Astrocyte (in vitro differentiated cells and primary cell): Measurements from ENCODE around the gene IPCEF1. TPM values are rescaled to one million over a fixed set of nuclear protein-coding genes. Genes with fewer than 3 reads are reported as not detected.

ENCODE experiments used
- DNase-seq: peaks from one replicate; pipeline ENCODE4 v3.0.0-alpha.2; 2010; ENCODE audit warnings: low read depth
- FAIRE-seq: peaks from 2 replicates; lab custom pipeline; 2011; peaks lifted over from hg19 to GRCh38; lab: Jason Lieb, UNC
- H2AFZ ChIP-seq: 2 replicates; pipeline ENCODE4 v1.6.0; 2012; ENCODE audit warnings: low read depth, low read length, inconsistent platforms
- H3K27ac ChIP-seq: 2 replicates; pipeline ENCODE4 v1.5.1; 2011; ENCODE audit warnings: low read depth, low read length, inconsistent platforms
- H3K27me3 ChIP-seq: 2 replicates; pipeline ENCODE4 v1.6.0; 2011; ENCODE audit warnings: low read length, inconsistent platforms; ENCODE audit not compliant: insufficient read depth
- H3K36me3 ChIP-seq: 2 replicates; pipeline ENCODE4 v1.5.1; 2011; ENCODE audit warnings: low read length, inconsistent platforms; ENCODE audit not compliant: insufficient read depth
- H3K4me1 ChIP-seq: 2 replicates; pipeline ENCODE4 v1.5.1; 2011; ENCODE audit warnings: low read length, inconsistent platforms; ENCODE audit not compliant: insufficient read depth
- H3K4me2 ChIP-seq: 2 replicates; pipeline ENCODE4 v1.6.0; 2012; ENCODE audit warnings: low read length, inconsistent platforms
- H3K4me3 ChIP-seq: 2 replicates; pipeline ENCODE4 v1.5.1; 2011; ENCODE audit warnings: low read depth, mild to moderate bottlenecking, low read length, inconsistent platforms; ENCODE audit not compliant: insufficient read depth
- H3K79me2 ChIP-seq: 2 replicates; pipeline ENCODE4 v1.6.0; 2012; ENCODE audit warnings: mild to moderate bottlenecking, low read length, inconsistent platforms; ENCODE audit not compliant: insufficient read depth
- H3K9ac ChIP-seq: 2 replicates; pipeline ENCODE4 v1.6.0; 2012; ENCODE audit warnings: mild to moderate bottlenecking, low read length, inconsistent platforms
- H3K9me3 ChIP-seq: 2 replicates; pipeline ENCODE4 v1.5.1; 2012; ENCODE audit warnings: low read depth, mild to moderate bottlenecking, low read length, inconsistent platforms; ENCODE audit not compliant: insufficient read depth
- H4K20me1 ChIP-seq: 2 replicates; pipeline ENCODE4 v1.6.0; 2012; ENCODE audit warnings: low read length, inconsistent platforms; ENCODE audit not compliant: insufficient read depth
- H3K27ac Mint-ChIP-seq: one replicate; pipeline ENCODE4 v1.8.0; 2021; ENCODE audit warnings: mild to moderate bottlenecking, mixed read lengths; ENCODE audit not compliant: unreplicated experiment
- H3K27me3 Mint-ChIP-seq: one replicate; pipeline ENCODE4 v1.8.0; 2021; ENCODE audit warnings: low read depth, mixed read lengths; ENCODE audit not compliant: unreplicated experiment
- H3K36me3 Mint-ChIP-seq: one replicate; pipeline ENCODE4 v1.8.0; 2021; ENCODE audit warnings: low read depth, mixed read lengths; ENCODE audit not compliant: unreplicated experiment
- H3K4me1 Mint-ChIP-seq: one replicate; pipeline ENCODE4 v1.8.0; 2021; ENCODE audit warnings: low read depth, mixed read lengths; ENCODE audit not compliant: unreplicated experiment
- H3K4me3 Mint-ChIP-seq: one replicate; pipeline ENCODE4 v1.8.0; 2021; ENCODE audit warnings: mild to moderate bottlenecking, moderate library complexity, mixed read lengths; ENCODE audit not compliant: unreplicated experiment
- H3K9me3 Mint-ChIP-seq: one replicate; pipeline ENCODE4 v1.8.0; 2021; ENCODE audit warnings: mild to moderate bottlenecking, mixed read lengths; ENCODE audit not compliant: unreplicated experiment
- CTCF ChIP-seq: IDR thresholded peaks from 2 replicates; pipeline ENCODE4 v1.5.1; 2011; ENCODE audit warnings: low read depth, mild to moderate bottlenecking, inconsistent platforms, low read length, moderate library complexity; ENCODE audit not compliant: insufficient read depth
- EZH2 ChIP-seq: IDR thresholded peaks from 2 replicates; pipeline ENCODE4 v1.6.1; 2012; ENCODE audit warnings: mild to moderate bottlenecking, low read length, inconsistent platforms; ENCODE audit not compliant: insufficient read depth
- total RNA-seq: library from RNA; stranded (reverse); gene quantifications from 2 replicates; pipeline ENCODE4 v1.2.1, GENCODE V29; 2021

IPCEF1 gene
- total RNA-seq, 1 donor from 2014 or later, result 0.16 TPM

- H3K27ac Mint-ChIP-seq, result no peak overlapping the region
- no peak for TF ChIP-seq CTCF
- no peak for TF ChIP-seq EZH2
- Histone ChIP-seq H3K27me3 (no peaks in the 10 kb centered on the region), H3K9ac (no peak overlapping the region), H4K20me1 (no peaks in the 10 kb centered on the region), H3K4me2 (no peak overlapping the region), H3K4me3 (no peak overlapping the region), H2AFZ (no peak overlapping the region), H3K79me2 (no peaks in the 10 kb centered on the region), H3K27ac (no peak overlapping the region), H3K9me3 (no peaks in the 10 kb centered on the region), H3K36me3 (no peaks in the 10 kb centered on the region), H3K4me1 (no peaks in the 10 kb centered on the region)
- FAIRE-seq (no peak), DNase-seq (peak; percentile 32)
- H3K9me3 Mint-ChIP-seq, result no peaks in the 10 kb centered on the region
- H3K4me3 Mint-ChIP-seq, result no peak overlapping the region
- no peaks in the 10 kb centered on the region for H3K36me3 Mint-ChIP-seq
- H3K4me1 Mint-ChIP-seq, result no peaks in the 10 kb centered on the region
- no peaks in the 10 kb centered on the region for H3K27me3 Mint-ChIP-seq
Measured at GRCh38 chr6:154232013-154232910, 124.3 kb downstream of the IPCEF1 start.

GRCh38 chr6:154230910-154231595, 125.5 kb downstream of the IPCEF1 start:
- Mint-ChIP-seq H3K36me3 (no peaks in the 10 kb centered on the region), H3K9me3 (no peaks in the 10 kb centered on the region), H3K4me1 (no peaks in the 10 kb centered on the region), H3K27ac (no peak overlapping the region), H3K27me3 (no peaks in the 10 kb centered on the region), H3K4me3 (no peak overlapping the region)
- no peaks in the 10 kb centered on the region for H3K27me3 ChIP-seq
- no peaks in the 10 kb centered on the region for H3K9me3 ChIP-seq
- no peaks in the 10 kb centered on the region for H3K36me3 ChIP-seq
- H3K79me2 ChIP-seq, result no peaks in the 10 kb centered on the region
- H3K27ac ChIP-seq, result no peak overlapping the region
- H3K4me1 ChIP-seq, result no peaks in the 10 kb centered on the region
- no peak for DNase-seq
- no peak overlapping the region for H3K4me2 ChIP-seq
- TF ChIP-seq EZH2 (no peak), CTCF (no peak)
- H3K4me3 ChIP-seq, result no peak overlapping the region
- no peak for FAIRE-seq
- no peak overlapping the region for H2AFZ ChIP-seq
- H3K9ac ChIP-seq, result no peak overlapping the region
- H4K20me1 ChIP-seq, result no peaks in the 10 kb centered on the region
